Gastrocnemius medialis (tissue), 4 donors: ENCODE data around the gene RAB11A. TPM values are rescaled to one million over a fixed set of nuclear protein-coding genes. Genes with fewer than 3 reads are reported as not detected.

Source experiments
- ATAC-seq, 2 donors: fragments of 150-250 bp; one replicate each; pipeline ENCODE4 v1.9.1; 2016
- DNase-seq, 2 donors: peaks; one replicate each; pipeline ENCODE4 v3.0.0-alpha.2; 2019
- H3K27ac ChIP-seq, 4 donors: fragments of 200-600 bp; sonication (generic); 1 replicate in 1 of 4; 2 replicates in 3 of 4; pipeline ENCODE4 v1.5.1; 2016 to 2018; ENCODE audit warnings: mild to moderate bottlenecking in 2 of 4, moderate library complexity in 1 of 4
- H3K27me3 ChIP-seq, 3 donors: fragments of 200-600 bp; sonication (generic) in 2 of 3; 1 replicate in 1 of 3; 2 replicates in 2 of 3; pipeline versions ENCODE4 v1.5.1 to v1.6.0; 2016 to 2019; ENCODE audit warnings: mild to moderate bottlenecking in 1 of 3, moderate library complexity in 1 of 3
- H3K36me3 ChIP-seq, 2 donors: fragments of 200-600 bp; sonication (generic) in 1 of 2; one replicate each; pipeline ENCODE4 v1.5.1; 2017 to 2018
- H3K4me1 ChIP-seq, 2 donors: fragments of 200-600 bp; sonication (generic) in 1 of 2; one replicate each; pipeline ENCODE4 v1.5.1; 2016 to 2017; ENCODE audit warnings: mild to moderate bottlenecking in 2 of 2
- H3K4me3 ChIP-seq, 4 donors: fragments of 200-600 bp; sonication (generic) in 3 of 4; 1 replicate in 1 of 4; 2 replicates in 3 of 4; pipeline ENCODE4 v1.5.1; 2016 to 2019; ENCODE audit warnings: mild to moderate bottlenecking in 2 of 4
- H3K9me3 ChIP-seq, 3 donors: fragments of 200-600 bp; sonication (generic) in 2 of 3; 1 replicate in 1 of 3; 2 replicates in 2 of 3; pipeline ENCODE4 v1.5.1; 2016 to 2019
- POLR2A ChIP-seq, 2 donors: fragments of 450-650 bp; IDR thresholded peaks; one replicate each; pipeline ENCODE4 v1.6.1; 2017; ENCODE audit warnings: antibody characterized with exemption in 2 of 2, mild to moderate bottlenecking in 2 of 2, moderate library complexity in 2 of 2
- in situ Hi-C, 4 donors: fragments of 200-750 bp; cut with MboI; loops; one replicate each; pipeline versions ENCODE4 v1.15.0 to v1.8.0; 2017; ENCODE audit warnings: low sequenced_read_pairs in 4 of 4
- intact Hi-C: fragments of 100-400 bp; cut with DNase I; formaldehyde crosslinking; loops from one replicate; pipeline ENCODE4 v1.15.1; 2023; ENCODE audit warnings: low total_unique reads
- total RNA-seq, 4 donors: library from RNA; depleted of rRNA; stranded (reverse); fragments of >200 nt; gene quantifications; one replicate each; pipeline versions ENCODE4 v1.1.0 to v1.2.3, GENCODE V29; 2016
- TF ChIP-seq, protein P1 (sequence below), 5 experiments: fragments of 450-650 bp in 3 of 5; fragments of 200-600 bp in 2 of 5; sonication (generic) in 2 of 5; IDR thresholded peaks in 4 of 5; conservative IDR thresholded peaks in 1 of 5; 1 replicate in 4 of 5; 2 replicates in 1 of 5; pipeline ENCODE4 v1.5.1; 2016 to 2019; ENCODE audit warnings: antibody characterized with exemption in 5 of 5, mild to moderate bottlenecking in 3 of 5, moderate library complexity in 3 of 5

Gene RAB11A
- 100 to 1,000 TPM in 3 of 4 donors, 10 to 100 TPM in 1; 93.0 to 207 (median 166) TPM for total RNA-seq

- peak; percentile 95 to 98 for TF ChIP-seq POLR2A (IDR thresholded peaks at IDR 0.05)
- TF ChIP-seq, protein P1, sequence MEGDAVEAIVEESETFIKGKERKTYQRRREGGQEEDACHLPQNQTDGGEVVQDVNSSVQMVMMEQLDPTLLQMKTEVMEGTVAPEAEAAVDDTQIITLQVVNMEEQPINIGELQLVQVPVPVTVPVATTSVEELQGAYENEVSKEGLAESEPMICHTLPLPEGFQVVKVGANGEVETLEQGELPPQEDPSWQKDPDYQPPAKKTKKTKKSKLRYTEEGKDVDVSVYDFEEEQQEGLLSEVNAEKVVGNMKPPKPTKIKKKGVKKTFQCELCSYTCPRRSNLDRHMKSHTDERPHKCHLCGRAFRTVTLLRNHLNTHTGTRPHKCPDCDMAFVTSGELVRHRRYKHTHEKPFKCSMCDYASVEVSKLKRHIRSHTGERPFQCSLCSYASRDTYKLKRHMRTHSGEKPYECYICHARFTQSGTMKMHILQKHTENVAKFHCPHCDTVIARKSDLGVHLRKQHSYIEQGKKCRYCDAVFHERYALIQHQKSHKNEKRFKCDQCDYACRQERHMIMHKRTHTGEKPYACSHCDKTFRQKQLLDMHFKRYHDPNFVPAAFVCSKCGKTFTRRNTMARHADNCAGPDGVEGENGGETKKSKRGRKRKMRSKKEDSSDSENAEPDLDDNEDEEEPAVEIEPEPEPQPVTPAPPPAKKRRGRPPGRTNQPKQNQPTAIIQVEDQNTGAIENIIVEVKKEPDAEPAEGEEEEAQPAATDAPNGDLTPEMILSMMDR (IDR thresholded peaks at IDR 0.05 in 4 of 5, conservative IDR thresholded peaks at IDR 0.05 in 1 of 5) = peak in 4 of 5 experiments; percentile 25 to 55 (median 40)
- Histone ChIP-seq H3K27me3 (no peaks in the 10 kb centered on the region), H3K4me1 (peaks cover 17 to 23% of the 10 kb centered on the region in 2 donors), H3K4me3 (peak within 1 kb of the TSS; percentile 87 to 98 (median 88)), H3K36me3 (no peaks in the 10 kb centered on the region), H3K9me3 (no peaks in the 10 kb centered on the region), H3K27ac (peak within 1 kb of the TSS; percentile 92 to 100 (median 95))
- in situ Hi-C loops = loop anchor here (10.0 to 25.0 kb wide), 2 partner anchors 75 to 232 kb away; partner anchors contain the start of gene DENND4A (in 1 of the 4)
- peak; percentile 94 to 97 for DNase-seq
- intact Hi-C loops = loop anchor here (1.0 to 10.0 kb wide), 5 partner anchors 37 to 625 kb away; partner anchors contain the start of genes DENND4A, INTS14 and SNAPC5
- peak; percentile 93 to 94 for ATAC-seq
Measured at GRCh38 chr15:65869126-65869953, at the start of gene RAB11A. Gene RAB11A (plus strand): TSS chr15:65869491. CDS start chr15:65869586, 95 bp downstream.

- intact Hi-C loops = no loop called here
- TF ChIP-seq, protein P1 (IDR thresholded peaks at IDR 0.05 in 4 of 5, conservative IDR thresholded peaks at IDR 0.05 in 1 of 5) = no peak
- TF ChIP-seq POLR2A (IDR thresholded peaks at IDR 0.05) = no peak
- no peak for ATAC-seq
- no peaks in the 10 kb centered on the region for H3K36me3 ChIP-seq
- in situ Hi-C loops = no loop called here
- H3K4me1 ChIP-seq = peaks cover 0 to 3% of the 10 kb centered on the region in 2 donors
- H3K9me3 ChIP-seq = no peaks in the 10 kb centered on the region
- H3K27me3 ChIP-seq = no peaks in the 10 kb centered on the region
- no peak overlapping the region for H3K4me3 ChIP-seq
- H3K27ac ChIP-seq = no peak overlapping the region
- DNase-seq = no peak
Measured at GRCh38 chr15:65819563-65819960, 49.7 kb upstream of the RAB11A start.

DNA sequence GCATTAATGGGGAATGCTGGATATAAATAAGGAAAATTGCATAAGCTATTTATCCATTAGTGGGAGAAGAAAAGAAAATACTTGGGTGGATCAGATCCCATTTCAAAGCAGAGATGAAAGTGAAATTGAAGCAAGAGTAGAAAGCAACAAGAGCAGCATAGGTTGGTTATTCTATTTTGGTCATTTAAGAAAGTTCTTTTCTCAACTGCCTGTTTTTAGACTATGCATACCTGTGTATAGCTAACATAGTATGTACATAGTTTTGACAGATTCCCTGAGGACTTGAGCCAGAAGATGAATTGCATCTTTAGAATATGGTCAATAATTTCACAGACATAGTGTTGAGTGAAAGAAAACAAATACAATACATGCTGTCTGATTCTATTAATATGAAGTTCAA lies 48.2 kb upstream of the RAB11A start:
- Histone ChIP-seq H3K36me3 (no peaks in the 10 kb centered on the region), H3K4me1 (peaks cover 0 to 3% of the 10 kb centered on the region in 2 donors), H3K4me3 (no peak overlapping the region), H3K9me3 (no peaks in the 10 kb centered on the region), H3K27me3 (no peaks in the 10 kb centered on the region), H3K27ac (no peak overlapping the region)
- TF ChIP-seq, protein P1 (IDR thresholded peaks at IDR 0.05 in 4 of 5, conservative IDR thresholded peaks at IDR 0.05 in 1 of 5) = no peak
- no peak for TF ChIP-seq POLR2A (IDR thresholded peaks at IDR 0.05)
- in situ Hi-C loops = no loop called here
- intact Hi-C loops = no loop called here
- DNase-seq (no peak), ATAC-seq (no peak)

DNA sequence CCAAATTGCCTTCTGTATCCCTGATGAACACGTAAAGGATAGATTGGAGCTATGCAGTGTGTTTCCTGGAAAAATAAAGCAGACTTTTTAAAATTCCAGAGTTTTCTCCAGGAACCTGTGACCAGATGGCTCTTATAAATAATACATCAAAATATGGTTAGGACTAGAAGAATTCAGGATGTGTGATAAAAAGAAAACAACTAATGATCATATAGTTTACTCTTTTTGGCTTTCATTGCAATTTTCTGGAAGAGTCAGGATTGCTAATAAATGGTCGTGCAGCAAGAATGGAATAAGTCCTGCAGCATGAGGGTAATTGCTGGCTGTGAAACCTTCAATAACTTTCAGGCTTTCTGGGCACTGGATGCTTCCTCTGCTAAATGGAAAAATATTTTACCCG lies 47.0 kb upstream of the RAB11A start:
- Histone ChIP-seq H3K36me3 (no peaks in the 10 kb centered on the region), H3K9me3 (no peaks in the 10 kb centered on the region), H3K4me1 (peaks cover 0 to 6% of the 10 kb centered on the region in 2 donors), H3K4me3 (no peak overlapping the region), H3K27ac (no peak overlapping the region), H3K27me3 (no peaks in the 10 kb centered on the region)
- no peak for DNase-seq
- ATAC-seq = no peak
- TF ChIP-seq, protein P1 (IDR thresholded peaks at IDR 0.05 in 4 of 5, conservative IDR thresholded peaks at IDR 0.05 in 1 of 5) = no peak
- TF ChIP-seq POLR2A (IDR thresholded peaks at IDR 0.05) = no peak
- in situ Hi-C loops = no loop called here
- intact Hi-C loops = no loop called here
